GM12875 (cell line): Measurements from ENCODE around the gene ADGRV1.
"Not testable (repeated sequence)": the region's sequence is repeated elsewhere in the genome, so short reads cannot be mapped to it uniquely, and the experiment has no call there.

Experiments used
- H3K4me3 ChIP-seq: one replicate; pipeline ENCODE4 v1.5.1; 2011; ENCODE audit warnings: low read depth, low read length, control low read depth
- CTCF ChIP-seq: IDR thresholded peaks from 2 replicates; pipeline ENCODE4 v1.5.1; 2011; ENCODE audit warnings: low read depth, mild to moderate bottlenecking, control low read depth, inconsistent platforms, low read length, moderate library complexity, borderline replicate concordance; ENCODE audit not compliant: insufficient read depth

Gene ADGRV1

GRCh38 chr5:91052977-91053740, 494.6 kb downstream of the ADGRV1 start:
- no peak overlapping the region for H3K4me3 ChIP-seq
- no peak for TF ChIP-seq CTCF

- no peak for TF ChIP-seq CTCF
- H3K4me3 ChIP-seq = no peak overlapping the region
Measured at GRCh38 chr5:91053741-91054025, 495.1 kb downstream of the ADGRV1 start.

- H3K4me3 ChIP-seq = no peak overlapping the region
- TF ChIP-seq CTCF = no peak
Measured at GRCh38 chr5:91058155-91058554, 499.6 kb downstream of the ADGRV1 start.

GRCh38 chr5:91058575-91058974, 500.0 kb downstream of the ADGRV1 start:
- H3K4me3 ChIP-seq = no peak overlapping the region
- no peak for TF ChIP-seq CTCF

GRCh38 chr5:91059409-91059808, 500.8 kb downstream of the ADGRV1 start:
- TF ChIP-seq CTCF = no peak

GRCh38 chr5:91061094-91061493, 502.5 kb downstream of the ADGRV1 start:
- TF ChIP-seq CTCF = no peak
- H3K4me3 ChIP-seq = no peak overlapping the region

More at GRCh38 chr5:91059409-91059808, 500.8 kb downstream of the ADGRV1 start:
- no peak overlapping the region for H3K4me3 ChIP-seq

GRCh38 chr5:91061946-91062562, 503.5 kb downstream of the ADGRV1 start:
- H3K4me3 ChIP-seq = no peak overlapping the region
- no peak for TF ChIP-seq CTCF

GRCh38 chr5:91063098-91063690, 504.6 kb downstream of the ADGRV1 start:
- not testable (repeated sequence) for H3K4me3 ChIP-seq
